IMR-90 (cell line): ENCODE data around the gene SRSF12.

Source experiments
- CEBPB ChIP-seq: IDR thresholded peaks from 2 replicates; pipeline ENCODE4 v1.6.1; 2012; ENCODE audit warnings: low read depth, low read length, improper control_type of control experiment
- MAZ ChIP-seq: IDR thresholded peaks from 2 replicates; pipeline ENCODE4 v1.6.1; 2012; ENCODE audit warnings: low read depth, mild to moderate bottlenecking, low read length, improper control_type of control experiment, moderate library complexity, borderline replicate concordance
- POLR2A ChIP-seq: IDR thresholded peaks from 2 replicates; pipeline ENCODE4 v1.6.1; 2012; ENCODE audit warnings: mild to moderate bottlenecking, low read depth, low read length
- RAD21 ChIP-seq: IDR thresholded peaks from 2 replicates; pipeline ENCODE4 v1.6.1; 2012; ENCODE audit warnings: low read length, improper control_type of control experiment
- RFX5 ChIP-seq: IDR thresholded peaks from 2 replicates; pipeline ENCODE4 v1.8.0; 2012; ENCODE audit warnings: low read depth, mild to moderate bottlenecking, low read length, moderate library complexity
- TF ChIP-seq, protein P1 (sequence below): conservative IDR thresholded peaks from 2 replicates; pipeline ENCODE4 v1.5.1; 2012; ENCODE audit warnings: mild to moderate bottlenecking, low read depth, low read length, improper control_type of control experiment

- TF ChIP-seq, protein P1, sequence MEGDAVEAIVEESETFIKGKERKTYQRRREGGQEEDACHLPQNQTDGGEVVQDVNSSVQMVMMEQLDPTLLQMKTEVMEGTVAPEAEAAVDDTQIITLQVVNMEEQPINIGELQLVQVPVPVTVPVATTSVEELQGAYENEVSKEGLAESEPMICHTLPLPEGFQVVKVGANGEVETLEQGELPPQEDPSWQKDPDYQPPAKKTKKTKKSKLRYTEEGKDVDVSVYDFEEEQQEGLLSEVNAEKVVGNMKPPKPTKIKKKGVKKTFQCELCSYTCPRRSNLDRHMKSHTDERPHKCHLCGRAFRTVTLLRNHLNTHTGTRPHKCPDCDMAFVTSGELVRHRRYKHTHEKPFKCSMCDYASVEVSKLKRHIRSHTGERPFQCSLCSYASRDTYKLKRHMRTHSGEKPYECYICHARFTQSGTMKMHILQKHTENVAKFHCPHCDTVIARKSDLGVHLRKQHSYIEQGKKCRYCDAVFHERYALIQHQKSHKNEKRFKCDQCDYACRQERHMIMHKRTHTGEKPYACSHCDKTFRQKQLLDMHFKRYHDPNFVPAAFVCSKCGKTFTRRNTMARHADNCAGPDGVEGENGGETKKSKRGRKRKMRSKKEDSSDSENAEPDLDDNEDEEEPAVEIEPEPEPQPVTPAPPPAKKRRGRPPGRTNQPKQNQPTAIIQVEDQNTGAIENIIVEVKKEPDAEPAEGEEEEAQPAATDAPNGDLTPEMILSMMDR = no peak
- TF ChIP-seq RFX5 (peak; percentile 17; the same call in 1 of the 2 replicates), RAD21 (no peak), POLR2A (no peak), MAZ (no peak), CEBPB (no peak)
Measured at GRCh38 chr6:89154131-89154530, 36.3 kb upstream of the SRSF12 start.
